Activated T-cell treated with anti-CD3 and anti-CD28 coated beads, Interleukin-2, amount 50 U/mL, for 48 hours (primary cell): ENCODE measurements around the gene CSMD2.

Experiments
- DNase-seq, 2 experiments: peaks; one replicate each; pipeline ENCODE4 v3.0.0-alpha.2; 2020

The CSMD2 gene

GRCh38 chr1:33660244-33660643 lies 504.8 kb downstream of the CSMD2 start:
- DNase-seq: no peak

GRCh38 chr1:33659641-33660040 lies 505.4 kb downstream of the CSMD2 start:
- DNase-seq: no peak

GRCh38 chr1:33657833-33658232 lies 507.2 kb downstream of the CSMD2 start:
- DNase-seq: no peak

GRCh38 chr1:33656467-33657005 lies 508.5 kb downstream of the CSMD2 start:
- no peak for DNase-seq

GRCh38 chr1:33655496-33655895 lies 509.5 kb downstream of the CSMD2 start:
- no peak for DNase-seq

- no peak for DNase-seq
These were observed 510.7 kb downstream of the CSMD2 start for GRCh38 chr1:33654267-33654834.

- no peak for DNase-seq
These were observed 511.8 kb downstream of the CSMD2 start for GRCh38 chr1:33653226-33653625.

GRCh38 chr1:33650708-33651107 lies 514.3 kb downstream of the CSMD2 start:
- no peak for DNase-seq

- DNase-seq: no peak
These were observed 515.3 kb downstream of the CSMD2 start for GRCh38 chr1:33649759-33650158.

- DNase-seq: no peak
These were observed 521.8 kb downstream of the CSMD2 start for GRCh38 chr1:33643216-33643615.

- DNase-seq: no peak
These were observed 523.8 kb downstream of the CSMD2 start for GRCh38 chr1:33641104-33641830.

- no peak for DNase-seq
These were observed 524.8 kb downstream of the CSMD2 start for GRCh38 chr1:33640114-33640660.

GRCh38 chr1:33637846-33638440 lies 527.1 kb downstream of the CSMD2 start:
- DNase-seq: no peak

- DNase-seq: no peak
These were observed 528.8 kb downstream of the CSMD2 start for GRCh38 chr1:33636209-33636608.

GRCh38 chr1:33635336-33636012 lies 529.6 kb downstream of the CSMD2 start:
- no peak for DNase-seq

- DNase-seq: peak; percentile 46 to 48
These were observed 530.2 kb downstream of the CSMD2 start for GRCh38 chr1:33634806-33635205.

- no peak for DNase-seq
These were observed 530.9 kb downstream of the CSMD2 start for GRCh38 chr1:33634143-33634542.

GRCh38 chr1:33633019-33633801 lies 531.8 kb downstream of the CSMD2 start:
- DNase-seq: peak; percentile 89 to 90

GRCh38 chr1:33630686-33631085 lies 534.3 kb downstream of the CSMD2 start:
- DNase-seq: no peak

GRCh38 chr1:33626801-33627200 lies 538.2 kb downstream of the CSMD2 start:
- no peak for DNase-seq

GRCh38 chr1:33624991-33625870 lies 539.8 kb downstream of the CSMD2 start:
- DNase-seq: peak; percentile 41 to 43
